H9 (cell line): ENCODE measurements around the gene TBCK. TPM values are rescaled to one million over a fixed set of nuclear protein-coding genes. Genes with fewer than 3 reads are reported as not detected.
A peak's percentile ranks its signal among the peaks of the same experiment; 100 is the strongest.

Source experiments
- DNase-seq: peaks from one replicate; pipeline ENCODE4 v3.0.0-alpha.2; 2017
- H2AFZ ChIP-seq: one replicate; pipeline ENCODE4 v1.6.1; 2013; ENCODE audit warnings: mild to moderate bottlenecking, low read length, control low read depth, moderate library complexity
- H2AK5ac ChIP-seq: 2 replicates; pipeline ENCODE4 v1.6.1; 2013; ENCODE audit warnings: low read length, control low read depth, mixed read lengths; ENCODE audit not compliant: insufficient read length
- H2BK120ac ChIP-seq: one replicate; pipeline ENCODE4 v1.6.1; 2013; ENCODE audit warnings: low read depth, mild to moderate bottlenecking, low read length, control low read depth, inconsistent platforms; ENCODE audit not compliant: poor library complexity, severe bottlenecking
- H2BK12ac ChIP-seq: 2 replicates; pipeline ENCODE4 v1.6.1; 2013; ENCODE audit warnings: low read length, control low read depth, mixed read lengths, low read depth; ENCODE audit not compliant: insufficient read length
- H2BK15ac ChIP-seq: 2 replicates; pipeline ENCODE4 v1.6.1; 2013; ENCODE audit warnings: low read depth, low read length, control low read depth
- H2BK20ac ChIP-seq: one replicate; pipeline ENCODE4 v1.6.1; 2013; ENCODE audit warnings: low read depth, mild to moderate bottlenecking, low read length, control low read depth, inconsistent platforms; ENCODE audit not compliant: poor library complexity, severe bottlenecking
- H2BK5ac ChIP-seq: 2 replicates; pipeline ENCODE4 v1.6.1; 2013; ENCODE audit warnings: low read length, control low read depth, mixed read lengths; ENCODE audit not compliant: insufficient read length
- H3K14ac ChIP-seq: 2 replicates; pipeline ENCODE4 v1.6.1; 2013; ENCODE audit warnings: low read length, control low read depth; ENCODE audit not compliant: insufficient read depth
- H3K18ac ChIP-seq: 2 replicates; pipeline ENCODE4 v1.6.1; 2013; ENCODE audit warnings: low read depth, mild to moderate bottlenecking, mixed read lengths, low read length, control low read depth; ENCODE audit not compliant: insufficient read length
- H3K23ac ChIP-seq: 2 replicates; pipeline ENCODE4 v1.6.1; 2013; ENCODE audit warnings: low read length, control low read depth, mixed read lengths, low read depth; ENCODE audit not compliant: insufficient read length
- H3K23me2 ChIP-seq: 2 replicates; pipeline ENCODE4 v1.6.1; 2013; ENCODE audit warnings: low read depth, mild to moderate bottlenecking, mixed read lengths, low read length, control low read depth; ENCODE audit not compliant: insufficient read length, poor library complexity, severe bottlenecking
- H3K27ac ChIP-seq: 2 replicates; pipeline ENCODE4 v1.5.1; 2013; ENCODE audit warnings: low read length, control low read depth, mixed read lengths, low read depth; ENCODE audit not compliant: insufficient read length
- H3K27me3 ChIP-seq: 2 replicates; pipeline ENCODE4 v1.6.1; 2013; ENCODE audit warnings: low read length, control low read depth, inconsistent platforms; ENCODE audit not compliant: insufficient read depth
- H3K4ac ChIP-seq: 2 replicates; pipeline ENCODE4 v1.6.1; 2013; ENCODE audit warnings: low read depth, mild to moderate bottlenecking, control low read depth, inconsistent platforms, low read length, moderate library complexity
- H3K4me1 ChIP-seq: 2 replicates; pipeline ENCODE4 v1.6.1; 2013; ENCODE audit warnings: low read length, control low read depth, inconsistent platforms; ENCODE audit not compliant: insufficient read depth
- H3K4me2 ChIP-seq: 2 replicates; pipeline ENCODE4 v1.6.1; 2013; ENCODE audit warnings: low read length, control low read depth, mixed read lengths; ENCODE audit not compliant: insufficient read length, insufficient read depth
- H3K56ac ChIP-seq: 2 replicates; pipeline ENCODE4 v1.6.1; 2013; ENCODE audit warnings: low read depth, mild to moderate bottlenecking, mixed read lengths, low read length, control low read depth; ENCODE audit not compliant: insufficient read length
- H3K79me1 ChIP-seq: 2 replicates; pipeline ENCODE4 v1.6.1; 2013; ENCODE audit warnings: low read depth, mild to moderate bottlenecking, moderate library complexity, low read length, control low read depth, inconsistent platforms; ENCODE audit not compliant: insufficient read depth, poor library complexity, severe bottlenecking
- H3K79me2 ChIP-seq: 2 replicates; pipeline ENCODE4 v1.6.1; 2013; ENCODE audit warnings: low read length, control low read depth, inconsistent platforms; ENCODE audit not compliant: insufficient read depth
- H3K9ac ChIP-seq: 2 replicates; pipeline ENCODE4 v1.6.1; 2013; ENCODE audit warnings: low read length, control low read depth, mixed read lengths; ENCODE audit not compliant: insufficient read length; ENCODE audit errors: extremely low read depth
- H3K9me3 ChIP-seq: one replicate; pipeline ENCODE4 v1.6.1; 2013; ENCODE audit warnings: low read depth, low read length, inconsistent platforms; ENCODE audit not compliant: control insufficient read depth
- H3T11ph ChIP-seq: one replicate; pipeline ENCODE4 v1.6.1; 2013; ENCODE audit warnings: mild to moderate bottlenecking, low read length, control low read depth, inconsistent platforms
- H4K20me1 ChIP-seq: one replicate; pipeline ENCODE4 v1.6.1; 2013; ENCODE audit not compliant: control insufficient read depth, insufficient read length, insufficient read depth
- H4K5ac ChIP-seq: 2 replicates; pipeline ENCODE4 v1.6.1; 2013; ENCODE audit warnings: low read depth, mild to moderate bottlenecking, mixed read lengths, low read length, control low read depth; ENCODE audit not compliant: insufficient read length
- H4K8ac ChIP-seq: replicated peaks from 2 replicates; pipeline ENCODE4 v1.6.1; 2013; ENCODE audit warnings: low read length, control low read depth, mixed read lengths, low read depth; ENCODE audit not compliant: insufficient read length
- H4K91ac ChIP-seq: 2 replicates; pipeline ENCODE4 v1.6.1; 2013; ENCODE audit warnings: low read depth, mild to moderate bottlenecking, moderate library complexity, mixed read lengths, low read length, control low read depth; ENCODE audit not compliant: insufficient read length
- H3K27ac Mint-ChIP-seq, 3 experiments: 2 replicates in 2 of 3; 3 replicates in 1 of 3; pipeline ENCODE4 v1.8.0; 2020 to 2021; ENCODE audit warnings: mixed read lengths in 3 of 3, mild to moderate bottlenecking in 1 of 3, moderate library complexity in 1 of 3
- H3K27me3 Mint-ChIP-seq: 2 replicates; pipeline ENCODE4 v1.8.0; 2021; ENCODE audit warnings: low read depth, mild to moderate bottlenecking, moderate library complexity, mixed read lengths
- H3K36me3 Mint-ChIP-seq, 3 experiments: 2 replicates in 2 of 3; 3 replicates in 1 of 3; pipeline ENCODE4 v1.8.0; 2020 to 2021; ENCODE audit warnings: low read depth in 3 of 3, mixed read lengths in 3 of 3; ENCODE audit not compliant: insufficient read depth in 1 of 3
- H3K4me1 Mint-ChIP-seq, 2 experiments: 2 replicates each; pipeline ENCODE4 v1.8.0; 2020; ENCODE audit warnings: mixed read lengths in 2 of 2
- H3K4me3 Mint-ChIP-seq, 2 experiments: 2 replicates in 1 of 2; 3 replicates in 1 of 2; pipeline ENCODE4 v1.8.0; 2020 to 2021; ENCODE audit warnings: mild to moderate bottlenecking in 2 of 2, mixed read lengths in 2 of 2, moderate library complexity in 1 of 2
- H3K9me3 Mint-ChIP-seq, 2 experiments: 2 replicates in 1 of 2; 3 replicates in 1 of 2; pipeline ENCODE4 v1.8.0; 2020; ENCODE audit warnings: mild to moderate bottlenecking in 2 of 2, mixed read lengths in 2 of 2, moderate library complexity in 1 of 2
- WGBS: extraction: QIAGEN DNeasy Blood & Tissue Kit; methylation state at CpG from one replicate; pipeline ENCODE4 v1.1.7; 2013; ENCODE audit warnings: missing lambda C conversion rate, low lambda C conversion rate, mixed read lengths; ENCODE audit not compliant: insufficient read length; ENCODE audit errors: extremely low coverage; 5-methylcytosine and 5-hydroxymethylcytosine counted together
- total RNA-seq: library from RNA; stranded (reverse); gene quantifications from 2 replicates; pipeline ENCODE4 v1.2.1, GENCODE V29; 2021
- TF ChIP-seq, protein P1 (sequence below): fragments of 200-600 bp; sonication (generic); conservative IDR thresholded peaks from 3 replicates; pipeline ENCODE4 v1.8.0; 2021; ENCODE audit warnings: antibody characterized with exemption, mild to moderate bottlenecking

The TBCK gene
- total RNA-seq, 1 experiment from 2014 or later: 22.1 TPM

DNA sequence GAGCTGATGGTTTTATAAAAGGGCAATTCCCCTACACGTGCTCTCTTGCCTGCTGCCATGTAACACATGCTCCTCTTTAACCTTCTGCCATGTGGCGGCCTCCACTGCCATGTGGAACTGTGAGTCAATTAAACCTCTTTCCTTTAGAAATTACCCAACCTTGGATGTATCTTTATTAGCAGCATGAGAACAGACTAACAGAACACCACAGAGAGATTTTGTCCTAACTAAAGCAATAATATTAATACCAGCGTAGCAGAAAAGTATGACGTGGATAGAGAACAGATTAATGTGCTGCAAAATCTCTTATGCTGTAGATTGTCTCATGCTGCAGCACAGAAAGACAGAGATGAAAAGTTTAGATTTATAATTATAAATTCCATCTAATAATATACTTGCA is 23.4 kb upstream of the TBCK start:
- WGBS: no CpG with 5 or more reads among the region's 4 CpGs
- Histone ChIP-seq H2AFZ (no peak overlapping the region), H4K8ac (no peak overlapping the region), H2BK5ac (no peak overlapping the region), H3K14ac (no peak overlapping the region), H2BK15ac (no peak overlapping the region), H3K4me2 (no peak overlapping the region), H2AK5ac (no peak overlapping the region), H3K79me1 (no peaks in the 10 kb centered on the region), H3K4me1 (no peaks in the 10 kb centered on the region), H3K27ac (no peak overlapping the region), H3K4ac (no peak overlapping the region), H3K23ac (no peak overlapping the region), H3K79me2 (no peaks in the 10 kb centered on the region), H3K27me3 (no peaks in the 10 kb centered on the region), H3T11ph (no peak overlapping the region), H2BK12ac (no peak overlapping the region), H3K23me2 (no peaks in the 10 kb centered on the region), H4K91ac (no peak overlapping the region), H3K18ac (no peak overlapping the region), H3K9ac (no peak overlapping the region), H4K5ac (no peak overlapping the region), H2BK120ac (no peak overlapping the region), H4K20me1 (no peaks in the 10 kb centered on the region), H3K9me3 (no peaks in the 10 kb centered on the region), H2BK20ac (no peak overlapping the region), H3K56ac (no peak overlapping the region)
- TF ChIP-seq, protein P1, sequence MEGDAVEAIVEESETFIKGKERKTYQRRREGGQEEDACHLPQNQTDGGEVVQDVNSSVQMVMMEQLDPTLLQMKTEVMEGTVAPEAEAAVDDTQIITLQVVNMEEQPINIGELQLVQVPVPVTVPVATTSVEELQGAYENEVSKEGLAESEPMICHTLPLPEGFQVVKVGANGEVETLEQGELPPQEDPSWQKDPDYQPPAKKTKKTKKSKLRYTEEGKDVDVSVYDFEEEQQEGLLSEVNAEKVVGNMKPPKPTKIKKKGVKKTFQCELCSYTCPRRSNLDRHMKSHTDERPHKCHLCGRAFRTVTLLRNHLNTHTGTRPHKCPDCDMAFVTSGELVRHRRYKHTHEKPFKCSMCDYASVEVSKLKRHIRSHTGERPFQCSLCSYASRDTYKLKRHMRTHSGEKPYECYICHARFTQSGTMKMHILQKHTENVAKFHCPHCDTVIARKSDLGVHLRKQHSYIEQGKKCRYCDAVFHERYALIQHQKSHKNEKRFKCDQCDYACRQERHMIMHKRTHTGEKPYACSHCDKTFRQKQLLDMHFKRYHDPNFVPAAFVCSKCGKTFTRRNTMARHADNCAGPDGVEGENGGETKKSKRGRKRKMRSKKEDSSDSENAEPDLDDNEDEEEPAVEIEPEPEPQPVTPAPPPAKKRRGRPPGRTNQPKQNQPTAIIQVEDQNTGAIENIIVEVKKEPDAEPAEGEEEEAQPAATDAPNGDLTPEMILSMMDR: no peak
- peaks cover 33 to 53% (median 45%) of the 10 kb centered on the region in 3 experiments for H3K36me3 Mint-ChIP-seq
- no peak overlapping the region for H3K4me3 Mint-ChIP-seq
- H3K9me3 Mint-ChIP-seq: peaks cover 3 to 4% of the 10 kb centered on the region in 2 experiments; a peak in 3 of 5 replicates
- H3K27me3 Mint-ChIP-seq: no peaks in the 10 kb centered on the region
- no peak for DNase-seq
- H3K4me1 Mint-ChIP-seq: peaks cover 3 to 4% of the 10 kb centered on the region in 2 experiments
- peak overlapping the region in 1 of 3 experiments; percentile 56; a peak in 1 of 7 replicates for H3K27ac Mint-ChIP-seq
